Lung (tissue), 12 donors: ENCODE measurements around the gene DCBLD2. TPM values are rescaled to one million over a fixed set of nuclear protein-coding genes. Genes with fewer than 3 reads are reported as not detected.

Experiments used
- ATAC-seq: fragments of 200-7000 bp; cut with Tn5 transposase; one replicate; pipeline ENCODE4 v1.9.1; 2020; ENCODE audit warnings: moderate number of reproducible peaks; ENCODE audit not compliant: insufficient read depth, low FRiP score
- DNase-seq, 3 donors: peaks; one replicate each; pipeline ENCODE4 v3.0.0-alpha.2; 2013 to 2017
- H3K27ac ChIP-seq, 2 donors: one replicate each; pipeline ENCODE4 v1.5.1; 2013; ENCODE audit warnings: mild to moderate bottlenecking in 2 of 2, moderate library complexity in 2 of 2, control low read depth in 1 of 2, inconsistent platforms in 1 of 2, low read depth in 1 of 2, low read length in 1 of 2
- H3K27me3 ChIP-seq, 3 donors: one replicate each; pipeline ENCODE4 v1.5.1; 2013; ENCODE audit warnings: low read length in 2 of 3; ENCODE audit not compliant: control insufficient read depth in 3 of 3, insufficient read depth in 3 of 3
- H3K36me3 ChIP-seq, 4 donors: one replicate each; pipeline ENCODE4 v1.5.1; 2013; ENCODE audit warnings: low read length in 4 of 4, mild to moderate bottlenecking in 1 of 4, moderate library complexity in 1 of 4; ENCODE audit not compliant: control insufficient read depth in 4 of 4, insufficient read depth in 4 of 4
- H3K4me1 ChIP-seq, 5 donors: one replicate each; pipeline ENCODE4 v1.5.1; 2013; ENCODE audit warnings: low read length in 5 of 5, mild to moderate bottlenecking in 2 of 5, moderate library complexity in 1 of 5; ENCODE audit not compliant: control insufficient read depth in 5 of 5, insufficient read depth in 5 of 5
- H3K4me3 ChIP-seq: one replicate; pipeline ENCODE4 v1.5.1; 2013; ENCODE audit warnings: mild to moderate bottlenecking, control low read depth, moderate library complexity
- H3K9ac ChIP-seq, 2 donors: one replicate each; pipeline ENCODE4 v1.5.1; 2013; ENCODE audit warnings: low read length in 2 of 2, control low read depth in 1 of 2; ENCODE audit not compliant: insufficient read depth in 1 of 2
- H3K9me3 ChIP-seq, 4 donors: one replicate each; pipeline ENCODE4 v1.5.1; 2013; ENCODE audit warnings: low read length in 3 of 4, mild to moderate bottlenecking in 1 of 4, moderate library complexity in 1 of 4; ENCODE audit not compliant: control insufficient read depth in 4 of 4, insufficient read depth in 3 of 4
- CTCF ChIP-seq: IDR thresholded peaks from 2 replicates; pipeline ENCODE4 v1.5.1; 2012; ENCODE audit warnings: mild to moderate bottlenecking; ENCODE audit errors: control extremely low read depth, extremely low read depth
- WGBS, 2 donors: extraction: QIAGEN DNeasy Blood & Tissue Kit; methylation state at CpG; one replicate each; pipeline ENCODE4 v1.1.7; 2013; 5-methylcytosine and 5-hydroxymethylcytosine counted together
- polyA plus RNA-seq, 2 donors: library from polyadenylated mRNA; stranded (reverse); fragments of 200-250 nt; gene quantifications; one replicate each; pipeline ENCODE4 v1.2.1, GENCODE V29; 2013
- total RNA-seq, 2 donors: library from RNA; depleted of rRNA in 1 of 2; stranded (reverse); fragments of >200 nt in 1 of 2; gene quantifications; one replicate each; pipeline ENCODE4 v1.2.1, GENCODE V29; 2014 to 2021
- donor health status: control.
- donor health status: control.
- donor health status: Bipolar disorder and iron deficiency.
- donor health status: healthy.
- donor health status: DM: yes; HTN: yes; CAD: no.

The DCBLD2 gene
- total and polyA plus RNA-seq, 4 donors = 7.1 to 83.8 (median 18.5) TPM

DNA sequence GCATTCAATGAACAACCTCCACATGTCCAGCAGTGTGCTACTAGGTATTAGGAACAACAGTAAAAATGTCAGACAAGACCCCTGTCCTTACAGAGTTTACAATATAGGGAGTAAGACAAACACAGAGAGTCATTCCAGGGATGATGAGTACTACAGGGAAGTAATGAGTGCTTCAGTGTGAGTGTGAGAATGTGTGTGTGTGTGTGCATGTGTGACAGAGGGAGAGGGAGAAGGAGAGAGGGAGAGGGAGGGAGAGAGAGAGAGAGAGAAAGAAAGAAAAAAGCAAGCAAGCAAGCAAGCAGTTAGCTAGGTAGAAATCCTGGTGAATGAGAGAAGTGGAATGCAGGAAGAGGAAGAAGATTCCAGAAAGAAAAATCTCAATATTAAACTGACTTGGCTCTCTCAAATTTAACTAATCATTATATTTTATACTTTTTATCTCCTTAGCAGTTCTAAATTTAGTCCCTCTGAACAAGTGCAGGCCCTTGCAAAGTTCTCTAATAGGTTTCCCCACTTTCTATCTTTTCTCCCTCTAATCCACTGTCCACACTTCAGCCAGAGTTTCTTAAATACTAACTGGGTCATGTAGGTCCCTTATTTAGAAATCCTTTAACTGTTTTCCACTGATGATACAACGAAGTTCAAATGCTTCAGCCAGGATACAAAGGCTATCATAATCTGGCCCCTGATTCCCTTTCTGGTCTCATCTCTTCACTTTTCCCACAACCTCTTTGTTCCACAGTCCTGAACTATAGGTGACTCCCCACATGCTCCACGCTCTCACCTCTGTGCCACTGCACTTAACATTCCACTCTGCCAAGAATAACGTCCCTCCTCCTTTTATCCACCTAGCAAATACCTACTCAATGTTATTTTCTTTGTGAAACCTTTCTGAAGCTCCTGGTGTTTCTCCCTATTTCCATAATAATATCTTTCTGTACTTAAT, 10.3 kb downstream of the DCBLD2 start:
- WGBS, 2 donors = 50 to 71% methylated on average over 3 of the region's 3 CpGs
- DNase-seq (peak in 2 of 3 donors; percentile 22 to 38), ATAC-seq (peak; percentile 54)
- no peaks in the 10 kb centered on the region for H3K36me3 ChIP-seq
- TF ChIP-seq CTCF = no peak
- peaks cover 1 to 52% (median 7%) of the 10 kb centered on the region in 5 donors for H3K4me1 ChIP-seq
- H3K27ac ChIP-seq = no peak overlapping the region
- H3K9ac ChIP-seq = no peak overlapping the region
- H3K4me3 ChIP-seq = no peak overlapping the region
- H3K27me3 ChIP-seq = no peaks in the 10 kb centered on the region
- no peaks in the 10 kb centered on the region for H3K9me3 ChIP-seq

GRCh38 chr3:98890181-98890835, 11.2 kb downstream of the DCBLD2 start:
- no peak for TF ChIP-seq CTCF
- no peak overlapping the region for H3K27ac ChIP-seq
- no peak for DNase-seq
- no peaks in the 10 kb centered on the region for H3K9me3 ChIP-seq
- peaks cover 1 to 60% (median 7%) of the 10 kb centered on the region in 5 donors for H3K4me1 ChIP-seq
- H3K36me3 ChIP-seq = no peaks in the 10 kb centered on the region
- no peak overlapping the region for H3K9ac ChIP-seq
- no peak for ATAC-seq
- no peak overlapping the region for H3K4me3 ChIP-seq
- H3K27me3 ChIP-seq = no peaks in the 10 kb centered on the region
- WGBS, 2 donors = 84 to 89% methylated on average over 1 of the region's 1 CpG

- TF ChIP-seq CTCF = no peak
- Histone ChIP-seq H3K27ac (no peak overlapping the region), H3K9me3 (no peaks in the 10 kb centered on the region), H3K4me3 (no peak overlapping the region), H3K27me3 (no peaks in the 10 kb centered on the region), H3K36me3 (no peaks in the 10 kb centered on the region), H3K9ac (no peak overlapping the region), H3K4me1 (peaks cover 0 to 49% (median 14%) of the 10 kb centered on the region in 5 donors)
- ATAC-seq = no peak
- no peak for DNase-seq
- WGBS, 2 donors = 89 to 93% methylated on average over 1 of the region's 1 CpG
These were observed 13.8 kb downstream of the DCBLD2 start for GRCh38 chr3:98887684-98888083.
